Measurements from ENCODE around the gene ZDHHC8.
A peak's percentile ranks its signal among the peaks of the same experiment; 100 is the strongest.

The ZDHHC8 gene

GRCh38 chr22:20086101-20086599 lies 45.5 kb upstream of the ZDHHC8 start:
- intact Hi-C loops (cut with DNase I; ENCODE audit: low total_unique reads), result no loop called here
- H3K36me3 ChIP-seq, result peaks cover 54 to 60% (median 56%) of the 10 kb centered on the region in 3 donors
- DNase-seq, result peak in 1 of 2 donors; percentile 41

GRCh38 chr22:20086763-20087162 lies 44.8 kb upstream of the ZDHHC8 start:
- H3K27me3 ChIP-seq, result no peaks in the 10 kb centered on the region
- peaks cover 6 to 35% (median 28%) of the 10 kb centered on the region in 4 donors for H3K4me1 ChIP-seq
- intact Hi-C loops (cut with DNase I; ENCODE audit: low total_unique reads), result no loop called here
- DNase-seq, result no peak
- no peak overlapping the region for H3K4me3 ChIP-seq
- H3K9me3 ChIP-seq, result no peaks in the 10 kb centered on the region
- TF ChIP-seq CTCF (IDR thresholded peaks at IDR 0.05), result no peak
- peaks cover 60 to 66% (median 62%) of the 10 kb centered on the region in 3 donors for H3K36me3 ChIP-seq
- no peak overlapping the region for H3K27ac ChIP-seq

More at GRCh38 chr22:20086101-20086599, 45.5 kb upstream of the ZDHHC8 start:
- Histone ChIP-seq H3K9me3 (no peaks in the 10 kb centered on the region), H3K4me3 (no peak overlapping the region), H3K4me1 (peaks cover 6 to 41% (median 34%) of the 10 kb centered on the region in 4 donors), H3K27me3 (no peaks in the 10 kb centered on the region), H3K27ac (no peak overlapping the region)
- TF ChIP-seq CTCF (IDR thresholded peaks at IDR 0.05), result no peak

GRCh38 chr22:20087319-20088262 lies 44.0 kb upstream of the ZDHHC8 start:
- H3K36me3 ChIP-seq, result peaks cover 69 to 71% (median 70%) of the 10 kb centered on the region in 3 donors
- no peak overlapping the region for H3K27ac ChIP-seq
- intact Hi-C loops (cut with DNase I; ENCODE audit: low total_unique reads), result loop anchor here (2.0 kb wide), 1 partner anchor 21 kb away; no protein-coding TSS in a partner anchor
- H3K4me3 ChIP-seq, result no peak overlapping the region
- H3K9me3 ChIP-seq, result no peaks in the 10 kb centered on the region
- DNase-seq, result peak in 1 of 2 donors; percentile 51
- peaks cover 6 to 27% (median 19%) of the 10 kb centered on the region in 4 donors for H3K4me1 ChIP-seq
- no peaks in the 10 kb centered on the region for H3K27me3 ChIP-seq
- no peak for TF ChIP-seq CTCF (IDR thresholded peaks at IDR 0.05)

GRCh38 chr22:20088263-20088648 lies 43.3 kb upstream of the ZDHHC8 start:
- peak in 1 of 2 donors; percentile 37 for DNase-seq

More at GRCh38 chr22:20088263-20088648, 43.3 kb upstream of the ZDHHC8 start:
- Histone ChIP-seq H3K27ac (no peak overlapping the region), H3K27me3 (no peaks in the 10 kb centered on the region), H3K4me3 (no peak overlapping the region), H3K9me3 (no peaks in the 10 kb centered on the region), H3K4me1 (peaks cover 6 to 24% (median 14%) of the 10 kb centered on the region in 4 donors), H3K36me3 (peaks cover 75 to 78% (median 77%) of the 10 kb centered on the region in 3 donors)
- intact Hi-C loops (cut with DNase I; ENCODE audit: low total_unique reads), result loop anchor here (2.0 kb wide), 1 partner anchor 21 kb away; no protein-coding TSS in a partner anchor
- TF ChIP-seq CTCF (IDR thresholded peaks at IDR 0.05), result no peak
